ENCODE measurements around the gene NELL2. TPM values are rescaled to one million over a fixed set of nuclear protein-coding genes. Genes with fewer than 3 reads are reported as not detected.
"Not testable (repeated sequence)": the region's sequence is repeated elsewhere in the genome, so short reads cannot be mapped to it uniquely, and the experiment has no call there.

NELL2 gene
- total RNA-seq, 1 donor from 2014 or later, result 0.65 TPM

DNA sequence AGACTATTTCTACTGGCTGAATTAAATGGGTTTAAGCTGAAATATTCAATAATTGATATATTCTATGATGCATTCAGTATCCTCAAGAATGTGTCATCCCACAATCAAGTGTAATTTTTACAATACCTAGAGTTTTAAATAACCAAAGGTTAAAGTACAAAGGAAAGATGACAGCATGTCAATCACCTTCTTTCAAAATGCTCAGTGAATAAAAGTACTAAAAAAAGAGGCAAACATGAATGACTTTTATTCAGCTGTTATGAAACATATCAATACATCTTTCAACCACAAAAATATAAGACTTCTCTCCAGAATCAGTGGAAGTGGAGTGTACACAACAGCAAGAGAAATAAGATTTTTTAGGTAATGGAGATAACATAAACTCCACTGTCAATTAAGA is 72.0 kb downstream of the NELL2 start:
- ATAC-seq (ENCODE audit: poor library complexity) (no peak), DNase-seq (no peak)
- intact Hi-C loops (cut with DNase I), result no loop called here

DNA sequence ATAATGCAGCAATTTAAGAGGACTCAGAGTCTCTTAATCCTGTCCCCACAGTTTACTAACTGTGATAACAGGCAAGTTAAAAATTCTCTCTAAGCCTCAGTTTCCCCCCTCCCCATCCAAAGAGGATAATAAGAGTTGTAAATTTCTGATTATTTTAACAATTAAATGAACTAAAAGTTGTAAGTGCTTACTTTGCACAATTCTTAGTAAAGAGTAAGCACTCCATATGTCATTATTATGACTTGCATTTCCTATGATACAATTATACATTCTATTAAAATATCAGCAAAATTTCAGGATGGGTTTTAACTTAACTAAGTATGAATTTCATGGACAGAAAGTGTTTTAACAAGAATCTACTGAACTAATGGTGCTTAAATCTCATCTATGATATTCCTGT is 80.1 kb downstream of the NELL2 start:
- intact Hi-C loops (cut with DNase I), result no loop called here
- no peak for DNase-seq
- ATAC-seq (ENCODE audit: poor library complexity), result no peak

DNA sequence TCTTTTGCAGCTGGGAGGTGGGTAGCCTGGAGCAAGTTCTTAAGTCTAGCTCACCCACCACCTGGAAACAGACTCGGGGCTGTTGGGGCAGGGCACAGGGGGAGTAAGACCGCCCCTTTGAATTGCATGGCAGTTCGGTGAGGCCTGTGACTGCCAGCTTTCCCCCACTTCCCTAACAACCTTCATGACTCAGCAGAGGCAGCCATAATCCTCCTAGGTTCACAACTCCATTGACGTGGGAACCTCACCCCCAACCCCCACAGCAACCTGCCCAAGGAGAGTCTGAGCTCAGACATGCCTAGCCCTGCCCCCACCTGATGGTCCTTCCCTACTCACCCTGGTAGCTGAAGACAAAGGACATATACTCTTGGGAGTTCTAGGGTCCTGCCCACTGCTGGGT is 87.4 kb downstream of the NELL2 start:
- DNase-seq (no peak), ATAC-seq (ENCODE audit: poor library complexity) (no peak)
- intact Hi-C loops (cut with DNase I), result no loop called here

- no peak for DNase-seq
- ATAC-seq (ENCODE audit: poor library complexity), result no peak
- intact Hi-C loops (cut with DNase I), result no loop called here
These were observed 95.8 kb downstream of the NELL2 start for GRCh38 chr12:44780221-44780790.

DNA sequence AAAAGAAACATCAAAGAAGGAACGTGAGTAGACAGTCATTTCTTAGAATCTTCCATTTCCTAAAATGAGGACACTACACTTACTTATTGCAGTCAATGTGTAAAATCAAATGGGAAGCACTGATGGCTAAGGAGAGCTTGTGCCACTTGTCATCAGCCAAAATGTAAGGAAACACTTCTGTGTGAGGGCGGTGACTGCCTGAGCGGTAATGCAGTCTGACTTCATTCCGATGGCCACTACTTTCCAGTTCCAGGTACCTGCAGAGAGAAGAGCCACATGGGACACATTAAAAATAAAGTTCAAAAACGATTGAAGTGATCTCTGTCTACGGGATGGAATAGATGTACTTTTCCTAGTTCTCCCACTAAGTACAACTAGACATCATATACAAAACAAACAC is 96.3 kb downstream of the NELL2 start:
- no peak for DNase-seq
- ATAC-seq (ENCODE audit: poor library complexity), result no peak
- intact Hi-C loops (cut with DNase I), result no loop called here

DNA sequence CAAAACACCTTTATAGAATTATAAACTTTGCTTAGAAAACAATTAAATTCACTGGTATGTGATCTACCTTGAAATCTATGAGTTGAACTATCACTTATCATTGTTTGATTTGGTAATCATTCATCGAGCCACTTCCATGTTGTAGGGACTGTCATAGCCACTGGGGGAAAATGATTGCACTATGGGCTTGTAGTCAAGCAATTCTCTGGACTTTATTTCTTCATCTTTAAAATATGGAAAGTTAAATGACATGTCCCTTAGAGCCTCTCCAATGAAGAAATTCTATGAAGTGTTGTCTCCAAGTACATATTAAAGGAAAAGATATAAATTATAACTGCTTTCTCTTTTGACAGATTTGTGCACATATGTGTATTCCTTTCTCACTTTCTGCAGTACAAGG is 97.3 kb downstream of the NELL2 start:
- no peak for DNase-seq
- intact Hi-C loops (cut with DNase I), result no loop called here
- no peak for ATAC-seq (ENCODE audit: poor library complexity)

GRCh38 chr12:44777044-44777443 is 99.1 kb downstream of the NELL2 start:
- intact Hi-C loops (cut with DNase I), result no loop called here
- DNase-seq (no peak), ATAC-seq (ENCODE audit: poor library complexity) (no peak)

GRCh38 chr12:44775901-44776300 is 100.2 kb downstream of the NELL2 start:
- DNase-seq, result no peak
- no peak for ATAC-seq (ENCODE audit: poor library complexity)
- intact Hi-C loops (cut with DNase I), result no loop called here

- DNase-seq (peak; percentile 39), ATAC-seq (ENCODE audit: poor library complexity) (no peak)
- intact Hi-C loops (cut with DNase I), result no loop called here
These were observed 101.2 kb downstream of the NELL2 start for GRCh38 chr12:44774815-44775411.

DNA sequence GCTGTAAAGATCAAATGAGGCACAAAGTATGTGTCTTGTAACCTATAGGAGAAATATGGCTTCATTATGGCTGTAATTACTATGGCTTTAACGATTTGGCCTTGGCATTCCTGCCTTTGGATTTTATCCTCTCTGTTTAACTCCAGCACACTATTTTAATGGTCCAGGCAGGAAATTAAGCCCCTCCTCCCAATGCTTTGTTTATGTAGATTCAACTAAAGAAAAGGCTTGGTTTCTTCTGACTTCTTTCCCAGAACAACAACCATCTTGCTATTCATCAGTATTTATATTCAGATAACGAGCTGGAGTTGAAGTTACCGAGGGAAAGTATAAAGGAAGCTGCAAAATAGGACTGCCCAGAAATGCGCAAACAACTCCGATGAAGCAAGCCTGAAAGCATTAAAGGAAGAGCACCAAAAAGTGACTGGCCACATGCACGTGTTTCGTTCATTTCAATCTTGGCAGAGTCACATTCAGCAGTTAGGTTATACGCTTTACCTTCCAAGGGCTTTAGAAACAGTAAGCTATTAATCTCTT is 104.6 kb downstream of the NELL2 start:
- intact Hi-C loops (cut with DNase I), result no loop called here
- ATAC-seq (ENCODE audit: poor library complexity) (no peak), DNase-seq (no peak)

- DNase-seq (no peak), ATAC-seq (ENCODE audit: poor library complexity) (no peak)
- intact Hi-C loops (cut with DNase I), result no loop called here
These were observed 110.3 kb downstream of the NELL2 start for GRCh38 chr12:44765796-44766195.

DNA sequence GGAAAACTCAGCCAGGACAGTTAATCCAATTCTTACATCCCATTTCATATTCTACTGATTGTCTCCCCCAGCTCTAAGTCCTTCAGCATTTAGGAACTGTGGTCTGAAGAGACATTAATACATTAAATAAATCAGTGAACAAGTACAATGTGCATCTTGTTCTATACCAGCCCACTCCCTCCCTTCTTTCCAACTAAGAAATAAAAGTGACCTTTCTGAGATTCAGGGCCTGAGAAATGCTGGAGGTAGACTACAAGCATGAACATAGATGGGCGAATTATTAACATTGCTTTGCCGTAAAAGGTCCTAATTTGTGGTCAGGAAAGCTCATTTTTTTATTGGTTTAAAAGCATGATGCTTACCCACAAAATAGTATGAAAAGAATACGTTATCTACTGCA is 113.1 kb downstream of the NELL2 start:
- intact Hi-C loops (cut with DNase I), result no loop called here
- no peak for ATAC-seq (ENCODE audit: poor library complexity)
- no peak for DNase-seq

DNA sequence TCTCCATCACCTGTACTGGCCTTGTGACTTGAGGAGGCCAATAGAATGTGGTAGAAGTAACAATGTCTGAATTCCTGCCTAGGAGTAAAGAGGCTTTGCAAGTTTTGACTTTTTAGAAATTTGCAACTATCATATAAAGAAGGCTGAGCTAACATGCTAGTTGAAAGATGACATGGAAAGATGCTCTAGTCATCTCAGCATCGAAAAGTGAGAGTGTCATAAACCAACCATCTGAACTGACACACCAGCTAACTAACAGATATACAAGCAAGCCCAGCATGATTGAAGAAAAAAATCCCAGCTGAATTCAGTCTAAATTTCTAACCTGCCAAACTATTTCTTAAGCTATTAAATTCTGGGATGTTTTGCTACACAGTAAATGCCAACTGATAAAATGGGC is 116.8 kb downstream of the NELL2 start:
- DNase-seq, result no peak
- intact Hi-C loops (cut with DNase I), result no loop called here
- ATAC-seq (ENCODE audit: poor library complexity), result no peak

DNA sequence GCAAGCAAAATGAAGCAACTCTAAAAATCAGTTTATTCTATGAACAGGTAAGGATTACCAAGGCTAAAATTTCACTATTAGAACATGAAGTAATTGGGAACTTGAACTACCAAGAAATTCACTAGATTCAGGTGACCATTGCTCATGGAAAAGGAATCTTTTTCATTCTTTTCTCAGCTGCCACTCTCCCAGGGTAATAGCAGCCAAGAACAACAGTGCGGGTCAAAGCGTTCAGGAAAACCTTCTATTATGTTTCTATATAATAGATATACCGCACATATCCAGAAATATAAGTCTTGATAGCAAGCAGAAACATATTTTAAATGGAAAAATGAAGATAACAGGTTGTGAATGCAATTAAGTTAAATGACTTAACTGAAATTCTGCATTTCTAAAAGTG is 125.6 kb downstream of the NELL2 start:
- DNase-seq (no peak), ATAC-seq (ENCODE audit: poor library complexity) (no peak)
- intact Hi-C loops (cut with DNase I), result no loop called here

DNA sequence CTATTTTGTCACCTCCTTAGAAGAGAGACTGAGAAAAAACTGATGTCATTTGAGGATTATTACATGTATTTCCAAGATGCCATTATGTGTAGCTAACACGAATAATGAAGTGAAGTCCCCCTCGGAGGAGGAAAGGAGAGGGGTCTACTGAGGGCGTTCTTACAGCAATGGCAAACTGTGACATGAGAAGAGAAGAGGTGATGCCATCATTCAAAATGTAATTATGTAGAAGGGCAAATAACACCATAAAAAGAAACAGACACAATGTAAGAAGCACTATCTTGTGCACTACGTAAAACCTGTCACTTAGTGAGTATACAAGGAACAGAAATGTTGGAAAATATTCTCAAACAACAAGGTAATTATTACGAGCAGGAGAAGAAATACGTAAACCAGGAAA is 126.5 kb downstream of the NELL2 start:
- intact Hi-C loops (cut with DNase I), result no loop called here
- ATAC-seq (ENCODE audit: poor library complexity) (no peak), DNase-seq (no peak)

GRCh38 chr12:44748950-44749468 is 127.1 kb downstream of the NELL2 start:
- intact Hi-C loops (cut with DNase I), result no loop called here
- DNase-seq (no peak), ATAC-seq (ENCODE audit: poor library complexity) (no peak)

GRCh38 chr12:44741292-44741980 is 134.7 kb downstream of the NELL2 start:
- intact Hi-C loops (cut with DNase I); ATAC-seq (ENCODE audit: poor library complexity); DNase-seq: not testable (repeated sequence)

GRCh38 chr12:44738051-44738450 is 138.1 kb downstream of the NELL2 start:
- intact Hi-C loops (cut with DNase I), result no loop called here
- DNase-seq (no peak), ATAC-seq (ENCODE audit: poor library complexity) (no peak)

GRCh38 chr12:44728566-44728965 is 147.5 kb downstream of the NELL2 start:
- ATAC-seq (ENCODE audit: poor library complexity) (no peak), DNase-seq (no peak)
- intact Hi-C loops (cut with DNase I), result no loop called here

DNA sequence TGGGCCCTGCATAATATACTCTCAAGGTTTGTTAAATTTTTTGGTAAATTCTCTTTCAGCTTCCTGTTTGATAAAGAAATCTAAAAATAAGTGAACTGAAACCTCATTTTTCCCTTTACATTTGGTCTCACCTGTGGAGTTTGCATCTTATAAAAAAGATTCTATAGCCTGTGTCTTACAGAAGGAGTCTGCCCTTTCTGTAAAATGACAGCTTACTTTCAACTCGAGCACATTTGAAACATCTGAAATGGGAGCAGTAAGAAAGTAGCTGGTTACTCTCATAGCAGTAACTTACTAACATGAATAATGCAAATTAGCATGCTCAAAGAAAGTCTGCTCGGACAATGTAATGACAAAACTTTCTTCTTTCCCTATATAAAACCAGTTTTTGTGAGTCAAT is 155.8 kb downstream of the NELL2 start:
- intact Hi-C loops (cut with DNase I), result no loop called here
- DNase-seq (no peak), ATAC-seq (ENCODE audit: poor library complexity) (no peak)

All from Right ventricle myocardium superior (tissue), 1 donor.